NCI-H2227 (cell line): ENCODE results near the gene FBXW11.
"Not testable (repeated sequence)": the region's sequence is repeated elsewhere in the genome, so short reads cannot be mapped to it uniquely, and the experiment has no call there.

Experiments
- DNase-seq: peaks from one replicate; lab custom pipeline; 2025; ENCODE audit not compliant: unreplicated experiment; lab: John Stamatoyannopoulos, UW

The FBXW11 gene

DNA sequence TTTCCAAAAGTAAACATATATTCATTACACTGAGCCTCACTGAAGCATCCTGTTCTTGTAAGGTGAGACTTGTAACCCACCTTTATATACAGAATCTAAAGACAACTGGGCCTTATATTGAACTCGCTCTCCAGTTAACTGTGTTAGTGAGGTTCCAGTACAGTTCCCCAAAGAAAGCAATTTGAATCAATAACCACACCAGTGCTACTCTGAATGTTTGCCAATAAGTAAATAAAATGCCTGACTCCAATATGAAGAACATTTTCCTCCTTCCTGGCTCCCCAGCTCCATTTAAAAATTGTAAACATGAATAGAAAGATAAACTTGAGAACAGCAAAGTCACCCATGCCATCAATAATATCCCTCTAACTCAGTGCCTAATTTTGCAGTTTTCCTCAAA is 50.1 kb downstream of the FBXW11 start:
- no peak for DNase-seq

- DNase-seq: no peak
Observed at GRCh38 chr5:171955761-171956160, 50.7 kb downstream of the FBXW11 start.

DNA sequence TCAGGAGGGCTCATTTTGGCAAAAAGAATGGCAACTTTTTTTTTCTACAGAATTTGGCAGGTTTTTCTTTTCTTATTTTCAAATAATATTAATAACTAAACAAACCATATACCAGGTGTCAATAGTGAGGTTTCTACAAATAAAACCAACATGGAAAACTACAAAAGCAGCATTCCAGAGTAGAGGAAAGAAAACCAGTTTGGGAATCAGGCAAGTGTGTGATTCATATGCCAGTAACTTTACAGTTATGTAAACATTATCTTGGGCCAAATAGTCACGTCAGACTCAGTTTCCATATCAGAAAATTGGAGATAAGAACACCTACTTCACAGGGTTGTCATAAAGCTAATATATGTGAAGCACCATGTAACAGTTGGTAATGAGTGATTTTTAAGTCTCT is 51.7 kb downstream of the FBXW11 start:
- DNase-seq: no peak

GRCh38 chr5:171953860-171954701 is 52.4 kb downstream of the FBXW11 start:
- DNase-seq: no peak

DNA sequence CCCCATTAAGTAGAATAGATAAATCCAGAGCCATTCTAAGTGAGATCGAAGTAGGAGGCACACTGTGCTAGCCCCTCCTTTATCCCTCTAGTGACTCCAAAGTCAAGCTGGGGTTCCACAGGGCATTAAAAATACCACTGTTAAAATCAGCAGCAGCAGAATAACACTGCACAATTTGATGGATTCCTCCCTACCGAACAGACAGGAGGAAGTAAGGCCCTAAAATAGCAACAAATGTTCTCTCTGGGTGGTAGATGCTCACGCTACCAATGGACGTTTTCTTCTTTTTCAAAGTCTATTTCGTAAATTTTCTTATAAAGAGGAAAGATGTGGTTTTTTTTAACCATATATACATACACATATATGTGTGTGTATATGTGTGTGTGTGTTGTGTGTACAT is 54.4 kb downstream of the FBXW11 start:
- no peak for DNase-seq

- no peak for DNase-seq
Observed at GRCh38 chr5:171951218-171951617, 55.2 kb downstream of the FBXW11 start.

DNA sequence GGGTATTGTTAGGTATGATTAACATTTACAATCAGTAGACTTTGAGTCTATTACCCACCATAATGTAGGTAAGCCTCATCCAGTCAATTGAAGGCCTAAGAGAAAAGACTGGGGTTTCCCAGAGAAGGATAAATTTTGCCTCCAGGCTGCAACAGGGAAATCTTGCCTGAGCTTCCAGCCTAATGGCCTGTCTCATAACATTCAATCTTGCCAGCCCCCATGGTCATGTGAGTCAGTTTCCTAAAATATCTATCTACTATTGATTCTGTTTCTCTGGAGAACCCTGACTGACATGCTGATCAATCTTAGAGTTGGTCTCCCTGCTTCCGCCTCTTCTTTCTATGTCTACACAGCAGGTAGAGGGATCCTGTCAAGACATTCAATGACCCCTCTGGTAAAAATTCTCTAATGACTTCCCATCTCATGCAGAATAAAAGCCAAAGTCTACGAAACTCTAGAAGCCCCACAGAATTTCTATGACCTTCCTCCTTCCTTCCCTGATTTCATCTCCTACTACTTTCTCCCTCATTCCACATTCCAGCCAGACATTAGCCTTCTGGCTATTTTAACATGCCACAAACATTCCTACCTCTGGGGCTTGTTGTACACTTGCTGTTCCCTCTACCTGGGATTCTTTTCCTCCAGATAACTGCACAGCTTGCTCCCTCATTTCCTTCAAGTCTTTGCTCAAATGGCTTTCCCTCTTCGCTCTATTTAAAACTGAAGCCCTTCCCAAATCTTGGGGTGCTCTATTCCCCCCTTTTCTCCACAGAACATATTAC is 60.2 kb downstream of the FBXW11 start:
- DNase-seq: no peak

DNA sequence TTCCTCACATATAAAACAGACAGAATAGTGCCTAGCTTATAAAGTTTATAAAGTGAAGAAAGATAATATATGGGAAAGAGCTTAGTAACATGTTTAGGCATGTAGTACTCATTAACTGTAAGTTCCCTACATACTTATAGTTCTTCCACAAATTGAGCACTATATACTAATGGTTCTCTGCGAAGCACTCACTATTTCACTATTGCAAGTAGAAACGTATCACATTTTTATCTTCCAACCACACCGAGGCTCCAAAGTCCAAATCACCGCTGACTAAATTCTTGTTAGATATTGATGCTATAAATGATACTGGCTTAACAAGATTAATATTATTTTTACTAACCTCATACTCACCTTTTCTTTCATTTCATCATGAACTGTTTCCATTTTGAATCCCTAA is 61.0 kb downstream of the FBXW11 start:
- DNase-seq: no peak

DNA sequence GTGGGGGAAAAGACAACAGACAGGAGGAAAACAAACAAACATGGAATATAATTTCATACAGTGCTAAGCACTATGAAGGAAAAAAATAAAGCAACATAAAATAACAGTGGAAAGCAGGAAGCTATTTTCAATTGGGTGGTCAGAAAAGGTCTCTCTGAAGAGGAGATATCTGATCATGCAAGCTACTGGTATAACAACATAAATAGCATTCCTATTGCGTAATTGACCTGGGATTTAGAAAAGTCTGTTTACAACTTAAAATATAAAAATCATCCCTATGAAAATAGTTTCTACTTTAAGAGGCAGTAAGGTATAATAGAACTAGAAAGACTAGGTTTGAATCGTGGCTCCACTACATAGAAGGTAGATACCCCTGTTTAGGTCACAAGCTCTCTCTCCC is 61.4 kb downstream of the FBXW11 start:
- DNase-seq: no peak

DNA sequence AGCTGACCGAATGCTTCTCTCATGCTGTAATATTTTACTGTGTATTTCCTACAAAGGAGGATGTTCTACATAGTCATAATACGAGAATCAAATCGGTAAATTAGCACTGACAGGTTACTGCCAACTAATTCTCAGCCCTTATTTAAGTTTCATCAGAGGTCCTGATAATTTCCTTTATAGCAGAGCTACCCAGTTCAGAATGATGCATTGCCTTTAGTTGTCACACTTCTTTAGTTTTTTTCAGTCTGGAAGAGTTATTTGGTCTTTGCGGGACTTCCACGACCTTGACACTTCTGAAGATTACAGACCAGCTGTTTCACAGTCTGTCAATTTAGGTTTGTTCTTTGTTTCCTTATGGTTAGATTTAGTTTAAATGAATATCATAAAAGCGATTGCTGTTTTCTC is 64.3 kb downstream of the FBXW11 start:
- not testable (repeated sequence) for DNase-seq

GRCh38 chr5:171941675-171942074 is 64.8 kb downstream of the FBXW11 start:
- DNase-seq: not testable (repeated sequence)

DNA sequence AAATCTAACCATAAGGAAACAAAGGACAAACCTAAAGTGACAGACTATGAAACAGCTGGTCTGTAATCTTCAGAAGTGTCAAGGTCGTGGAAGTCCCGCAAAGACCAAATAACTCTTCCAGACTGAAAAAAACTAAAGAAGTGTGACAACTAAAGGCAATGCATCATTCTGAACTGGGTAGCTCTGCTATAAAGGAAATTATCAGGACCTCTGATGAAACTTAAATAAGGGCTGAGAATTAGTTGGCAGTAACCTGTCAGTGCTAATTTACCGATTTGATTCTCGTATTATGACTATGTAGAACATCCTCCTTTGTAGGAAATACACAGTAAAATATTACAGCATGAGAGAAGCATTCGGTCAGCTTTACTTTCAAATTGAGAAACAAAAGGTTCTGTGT is 65.2 kb downstream of the FBXW11 start:
- DNase-seq: not testable (repeated sequence)

DNA sequence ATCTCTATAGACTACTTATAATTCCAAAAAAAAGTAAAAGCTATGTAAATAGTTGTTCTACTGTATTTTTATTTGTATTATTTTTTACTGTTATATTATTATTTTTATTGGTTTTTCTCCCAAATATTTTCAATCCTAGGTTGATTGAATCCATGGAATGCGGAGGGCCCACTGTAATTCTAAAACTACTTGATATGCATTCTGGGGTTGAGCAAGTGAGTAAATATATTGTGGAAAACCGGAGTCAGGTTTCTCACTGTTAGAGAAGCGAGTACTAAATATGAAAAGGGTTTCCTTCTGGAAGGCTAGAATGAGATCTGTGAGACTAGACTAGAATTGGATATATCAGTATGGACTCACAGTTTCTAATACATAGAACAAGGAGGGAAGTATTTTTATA is 66.5 kb downstream of the FBXW11 start:
- DNase-seq: no peak

- no peak for DNase-seq
Observed at GRCh38 chr5:171938358-171938757, 68.1 kb downstream of the FBXW11 start.

DNA sequence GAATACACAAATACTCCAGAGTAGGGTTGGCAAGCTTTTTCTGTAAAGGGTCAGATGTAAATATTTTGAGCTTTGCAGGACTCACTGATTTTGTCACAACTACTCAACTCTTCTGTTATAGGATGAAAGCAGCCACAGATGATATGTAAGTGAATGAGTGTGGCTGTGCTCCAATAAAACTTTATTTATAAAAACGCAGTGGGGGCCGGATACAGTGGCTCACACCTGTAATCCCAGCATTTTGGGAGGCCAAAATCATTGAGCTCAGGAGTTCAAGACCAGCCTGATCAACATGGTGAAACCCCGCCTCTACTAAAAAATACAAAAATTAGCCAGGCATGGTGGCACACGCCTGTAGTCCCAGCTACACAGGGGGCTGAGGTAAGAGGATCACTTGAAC is 69.1 kb downstream of the FBXW11 start:
- DNase-seq: no peak

DNA sequence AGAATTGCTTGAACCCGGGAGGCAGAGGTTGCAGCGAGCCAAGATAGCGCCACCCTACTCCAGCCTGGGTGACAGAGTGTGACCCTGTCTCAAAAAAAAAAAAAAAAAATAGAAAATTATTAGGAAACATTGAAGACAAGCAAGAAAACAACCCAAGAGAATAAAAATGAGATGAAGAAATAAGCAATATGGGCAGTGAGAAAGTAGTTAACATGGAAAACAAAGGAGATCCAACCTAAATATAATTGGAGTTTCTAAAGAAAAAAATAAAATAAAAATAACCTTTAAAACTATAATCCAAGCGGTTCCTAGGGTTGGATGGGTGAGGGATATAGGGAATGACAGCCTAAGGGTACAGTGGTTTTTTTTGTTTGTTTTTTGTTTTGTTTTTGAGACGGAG is 71.9 kb downstream of the FBXW11 start:
- DNase-seq: no peak

DNA sequence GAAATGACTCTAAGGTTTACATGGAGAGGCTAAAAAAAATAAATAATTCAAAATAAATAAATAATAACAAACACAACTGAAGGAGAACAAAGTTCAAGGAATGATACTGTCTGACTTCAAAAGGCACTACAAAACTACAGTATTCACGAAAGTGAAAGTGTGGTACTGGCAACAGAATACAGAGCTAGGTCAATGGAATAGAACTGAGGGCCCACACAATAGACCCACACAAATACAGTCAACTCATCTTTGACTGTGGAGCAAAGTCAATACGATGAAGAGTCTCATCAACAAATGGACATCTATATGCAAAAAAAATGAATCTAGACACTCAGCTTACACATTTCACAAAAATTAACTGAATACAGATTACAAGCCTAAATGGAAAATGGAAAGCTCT is 75.3 kb downstream of the FBXW11 start:
- no peak for DNase-seq

GRCh38 chr5:171927345-171927941 is 79.0 kb downstream of the FBXW11 start:
- no peak for DNase-seq

DNA sequence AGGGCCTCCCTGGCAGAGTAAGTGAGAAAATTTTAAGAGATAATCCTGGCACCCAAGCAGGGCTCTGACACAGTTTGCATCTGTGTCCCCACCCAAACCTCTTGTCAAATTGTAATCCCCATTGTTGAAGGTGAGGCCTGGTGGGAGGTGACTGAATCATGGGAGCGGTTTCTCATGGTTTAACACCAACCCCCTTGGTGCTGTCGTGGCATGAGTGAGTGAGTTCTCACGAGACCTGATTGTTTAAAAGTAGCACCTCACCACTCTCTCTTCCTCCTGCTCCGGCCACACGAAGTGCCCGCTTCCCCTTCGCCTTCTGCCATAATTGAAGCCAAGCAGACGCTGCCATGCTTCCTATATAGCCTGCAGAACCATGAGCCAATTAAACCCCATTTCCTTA is 80.1 kb downstream of the FBXW11 start:
- no peak for DNase-seq

DNA sequence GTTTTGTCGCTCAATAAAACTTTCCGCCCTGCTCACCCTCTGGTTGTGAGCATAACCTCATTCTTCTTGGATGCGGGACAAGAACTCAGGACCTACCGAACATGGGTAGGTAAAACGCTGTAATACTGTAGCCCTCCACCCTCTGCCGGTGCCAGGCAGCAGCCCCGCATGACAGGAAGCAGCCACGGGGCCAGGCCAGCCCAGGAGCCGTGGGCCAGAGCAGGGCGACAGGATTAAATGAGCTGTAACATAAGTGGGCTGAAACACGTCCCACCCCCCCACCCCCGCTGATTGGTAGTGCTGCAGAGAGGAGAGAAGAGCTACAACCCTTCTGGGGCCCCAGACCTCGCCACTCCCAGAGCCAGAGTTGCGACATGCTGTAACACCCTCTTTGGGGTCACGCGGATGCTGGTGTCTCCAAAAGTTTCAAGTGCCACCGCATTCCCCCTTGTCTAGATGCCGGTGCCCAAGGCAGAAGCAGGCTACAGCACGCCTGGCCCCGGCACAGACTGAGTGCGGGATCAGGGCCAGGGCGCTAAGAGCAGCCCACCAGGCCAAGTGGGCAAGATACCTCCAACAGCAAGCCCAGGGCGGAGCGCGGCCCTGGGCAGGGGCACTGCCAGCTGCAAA is 81.8 kb downstream of the FBXW11 start:
- no peak for DNase-seq

- no peak for DNase-seq
Observed at GRCh38 chr5:171920765-171921391, 85.6 kb downstream of the FBXW11 start.
